ENCODE measurements around the gene TP63.

DNA sequence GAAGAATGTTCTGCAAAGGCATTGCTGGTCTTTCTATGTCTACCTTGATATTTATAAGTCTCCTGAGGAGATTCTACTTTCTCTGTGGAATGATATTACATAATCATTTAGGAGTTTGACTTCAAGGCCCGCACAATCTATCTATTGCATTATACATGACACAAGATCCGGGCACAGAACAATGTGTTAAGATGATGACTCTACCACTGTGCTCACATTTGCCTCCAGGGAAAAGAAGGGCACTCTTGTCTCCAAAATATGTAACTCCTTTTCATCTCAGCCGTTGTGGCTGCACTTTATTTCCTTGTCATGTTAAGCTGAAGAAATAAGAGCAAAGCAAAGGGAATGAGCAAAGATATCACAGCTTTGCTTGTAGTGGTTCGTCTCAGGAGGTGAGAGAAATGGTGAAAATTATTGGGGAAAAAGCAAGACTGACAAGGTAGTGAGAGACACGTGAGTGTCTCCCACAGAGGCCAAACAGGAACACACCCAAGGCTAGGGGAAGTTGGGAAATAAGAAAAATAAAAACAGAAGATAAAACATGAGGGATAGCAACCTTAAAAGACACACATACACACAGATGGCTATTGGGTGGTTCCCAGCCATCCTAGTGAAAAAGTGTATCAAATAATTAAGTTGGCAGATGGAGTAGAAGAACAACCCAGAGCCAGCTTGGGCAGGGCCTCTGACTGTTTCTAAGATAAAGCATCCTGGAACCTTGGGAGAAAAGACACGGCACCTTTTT, 305.2 kb downstream of the TP63 start:
- TF ChIP-seq, protein P1, sequence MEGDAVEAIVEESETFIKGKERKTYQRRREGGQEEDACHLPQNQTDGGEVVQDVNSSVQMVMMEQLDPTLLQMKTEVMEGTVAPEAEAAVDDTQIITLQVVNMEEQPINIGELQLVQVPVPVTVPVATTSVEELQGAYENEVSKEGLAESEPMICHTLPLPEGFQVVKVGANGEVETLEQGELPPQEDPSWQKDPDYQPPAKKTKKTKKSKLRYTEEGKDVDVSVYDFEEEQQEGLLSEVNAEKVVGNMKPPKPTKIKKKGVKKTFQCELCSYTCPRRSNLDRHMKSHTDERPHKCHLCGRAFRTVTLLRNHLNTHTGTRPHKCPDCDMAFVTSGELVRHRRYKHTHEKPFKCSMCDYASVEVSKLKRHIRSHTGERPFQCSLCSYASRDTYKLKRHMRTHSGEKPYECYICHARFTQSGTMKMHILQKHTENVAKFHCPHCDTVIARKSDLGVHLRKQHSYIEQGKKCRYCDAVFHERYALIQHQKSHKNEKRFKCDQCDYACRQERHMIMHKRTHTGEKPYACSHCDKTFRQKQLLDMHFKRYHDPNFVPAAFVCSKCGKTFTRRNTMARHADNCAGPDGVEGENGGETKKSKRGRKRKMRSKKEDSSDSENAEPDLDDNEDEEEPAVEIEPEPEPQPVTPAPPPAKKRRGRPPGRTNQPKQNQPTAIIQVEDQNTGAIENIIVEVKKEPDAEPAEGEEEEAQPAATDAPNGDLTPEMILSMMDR (conservative IDR thresholded peaks at IDR 0.05) = no peak
- no peak for TF ChIP-seq ZFX (IDR thresholded peaks at IDR 0.05)

All from C4-2B (cell line).